ACHN (cell line): Measurements from ENCODE around the gene TUBB2A.
"Not testable (repeated sequence)": the region's sequence is repeated elsewhere in the genome, so short reads cannot be mapped to it uniquely, and the experiment has no call there.

ENCODE experiments used
- DNase-seq: peaks from one replicate; pipeline ENCODE4 v3.0.0-alpha.2; 2015
- in situ Hi-C: cut with HindIII; loops from 2 replicates; pipeline ENCODE4 v1.10.0; 2017; ENCODE audit warnings: low sequenced_read_pairs, low pct_ligation_motif_present, low pct_unique_long_range_greater_than_20kb

TUBB2A gene

GRCh38 chr6:3157131-3157933 is at the start of gene TUBB2A:
TSS of gene TUBB2A (minus strand) at chr6:3157544. CDS start at chr6:3157463, 81 bp downstream.
- in situ Hi-C loops: no loop called here
- DNase-seq: peak; percentile 76

DNA sequence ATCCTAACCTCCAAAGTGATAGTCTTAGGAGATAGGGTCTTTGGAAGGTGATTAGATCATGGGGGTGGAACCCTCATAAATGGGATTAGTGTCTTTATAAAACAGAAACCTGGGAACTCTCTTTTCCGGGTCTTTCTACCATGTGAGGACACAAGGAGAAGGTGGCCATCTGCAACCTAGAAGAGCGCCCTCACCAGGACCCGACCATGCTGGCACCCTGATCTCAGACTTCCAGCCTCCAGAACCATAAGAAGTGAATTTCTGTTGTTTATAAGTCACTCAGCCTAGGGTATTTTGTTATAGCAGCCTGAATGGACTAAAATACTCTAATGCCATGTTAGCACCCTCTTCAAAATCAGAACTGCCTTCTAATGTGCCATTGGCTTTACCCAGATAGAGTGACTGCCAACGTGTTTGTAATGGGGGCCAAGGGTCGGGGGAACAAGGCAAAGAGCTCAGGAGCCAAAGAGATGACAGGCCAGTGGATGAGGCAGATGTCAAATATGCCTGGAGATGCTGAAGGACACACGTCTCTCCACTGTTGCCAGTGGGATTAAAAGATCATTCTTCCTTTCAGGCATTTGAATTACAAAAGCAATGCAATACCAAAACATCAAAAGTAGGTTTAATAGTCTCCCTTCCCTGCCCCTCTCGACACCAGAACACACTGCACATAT is 49.1 kb upstream of the TUBB2A start:
- in situ Hi-C loops: no loop called here
- DNase-seq: no peak

DNA sequence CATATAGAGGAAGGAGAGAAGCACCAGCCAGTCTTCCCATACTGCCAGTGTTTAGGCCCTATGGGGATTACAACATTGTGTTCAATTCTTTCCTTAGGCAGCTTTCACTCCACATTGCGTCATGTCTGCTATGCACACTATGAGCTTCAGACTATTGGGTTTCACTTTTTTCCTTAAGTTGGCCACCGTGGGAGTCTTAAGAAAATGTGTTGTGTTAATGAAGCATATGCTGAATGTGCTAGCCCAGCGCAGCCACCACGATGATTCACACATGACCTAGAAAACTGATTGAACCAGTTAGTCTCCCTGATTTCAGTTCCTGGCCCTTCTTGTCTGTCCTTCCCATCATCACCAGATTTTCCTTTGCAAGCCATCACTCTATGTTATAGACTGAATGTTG is 48.6 kb upstream of the TUBB2A start:
- DNase-seq: no peak
- in situ Hi-C loops: no loop called here

GRCh38 chr6:3204921-3205320 is 47.6 kb upstream of the TUBB2A start:
- in situ Hi-C loops: no loop called here
- no peak for DNase-seq

DNA sequence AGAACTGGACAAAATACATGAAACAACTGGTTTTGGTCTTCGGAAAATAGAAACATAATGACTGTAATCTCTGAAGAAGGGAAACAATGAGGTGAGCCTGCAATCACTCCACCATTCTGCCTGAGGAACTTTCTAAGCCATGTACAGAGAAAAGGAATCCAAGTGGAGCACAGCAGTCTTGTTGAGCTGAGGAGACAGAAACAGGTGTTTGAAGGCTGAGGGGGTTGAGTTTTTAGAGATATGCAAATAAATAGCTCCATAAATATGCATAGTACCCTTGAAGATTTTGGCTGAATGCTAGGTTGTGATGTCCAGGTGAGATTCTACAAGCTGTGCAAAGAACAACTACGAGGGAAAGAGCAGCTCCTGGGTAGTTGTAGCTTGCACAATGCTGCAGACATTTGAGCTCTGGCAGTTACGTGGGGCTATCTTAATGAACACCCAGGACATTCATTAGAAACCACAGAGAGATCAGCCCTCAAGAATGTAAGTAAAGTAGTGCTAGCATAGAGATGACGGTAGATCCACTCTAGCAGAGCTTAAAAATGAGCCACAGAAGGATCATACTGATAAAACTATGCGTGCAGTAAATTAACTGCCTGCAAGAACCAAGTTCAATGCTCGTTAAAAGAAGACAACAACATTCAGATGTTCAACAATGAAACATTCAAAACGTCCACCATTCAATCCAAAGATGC is 45.8 kb upstream of the TUBB2A start:
- in situ Hi-C loops: no loop called here
- DNase-seq: no peak

GRCh38 chr6:3201388-3201787 is 44.0 kb upstream of the TUBB2A start:
- in situ Hi-C loops: no loop called here
- DNase-seq: no peak

GRCh38 chr6:3200682-3201081 is 43.3 kb upstream of the TUBB2A start:
- no peak for DNase-seq
- in situ Hi-C loops: no loop called here

DNA sequence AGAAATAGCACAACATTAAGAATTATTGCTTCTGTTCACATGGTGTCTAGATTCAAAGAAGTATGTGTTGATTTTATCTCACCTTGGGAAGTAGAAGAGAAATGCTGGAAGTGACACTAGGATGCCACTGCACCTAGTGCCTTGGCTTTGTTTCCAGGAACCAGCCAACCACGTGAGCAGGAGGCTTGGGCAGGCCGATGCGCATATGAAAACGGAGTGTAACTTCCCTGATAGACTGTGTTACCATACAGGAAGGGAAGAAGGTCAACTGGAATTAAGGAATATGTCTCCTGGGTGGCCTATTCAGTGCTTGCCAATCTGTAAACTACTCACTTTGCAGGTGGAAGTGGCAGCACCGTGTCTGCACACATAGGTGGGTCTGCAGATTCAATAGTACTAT is 42.0 kb upstream of the TUBB2A start:
- in situ Hi-C loops: no loop called here
- DNase-seq: no peak

DNA sequence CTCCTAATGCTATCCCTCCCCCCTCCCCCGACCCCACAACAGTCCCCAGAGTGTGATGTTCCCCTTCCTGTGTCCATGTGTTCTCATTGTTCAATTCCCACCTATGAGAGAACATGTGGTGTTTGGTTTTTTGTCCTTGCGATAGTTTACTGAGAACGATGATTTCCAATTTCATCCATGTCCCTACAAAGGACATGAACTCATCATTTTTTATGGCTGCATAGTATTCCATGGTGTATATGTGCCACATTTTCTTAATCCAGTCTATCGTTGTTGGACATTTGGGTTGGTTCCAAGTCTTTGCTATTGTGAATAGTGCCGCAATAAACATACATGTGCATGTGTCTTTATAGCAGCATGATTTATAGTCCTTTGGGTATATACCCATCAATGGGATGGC is 40.4 kb upstream of the TUBB2A start:
- DNase-seq, in situ Hi-C loops: not testable (repeated sequence)

DNA sequence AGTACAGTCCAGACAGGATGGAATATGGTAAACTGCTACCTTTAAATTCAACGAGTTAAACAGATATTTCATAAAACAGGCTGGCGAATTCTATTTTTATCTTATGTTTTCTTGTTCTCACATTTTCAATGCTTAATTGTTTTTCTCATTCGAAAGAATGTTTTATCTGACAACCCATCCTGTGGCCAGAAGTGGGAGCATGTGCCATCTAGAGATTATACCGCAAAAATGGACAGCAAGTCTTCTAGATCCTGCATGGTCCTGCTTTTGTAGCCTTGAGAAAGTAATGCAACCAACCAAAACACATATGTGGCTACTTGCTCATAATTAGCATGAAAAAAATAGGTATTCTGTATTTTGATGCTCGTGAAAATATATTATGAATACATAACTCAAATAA is 39.4 kb upstream of the TUBB2A start:
- no peak for DNase-seq
- in situ Hi-C loops: no loop called here

DNA sequence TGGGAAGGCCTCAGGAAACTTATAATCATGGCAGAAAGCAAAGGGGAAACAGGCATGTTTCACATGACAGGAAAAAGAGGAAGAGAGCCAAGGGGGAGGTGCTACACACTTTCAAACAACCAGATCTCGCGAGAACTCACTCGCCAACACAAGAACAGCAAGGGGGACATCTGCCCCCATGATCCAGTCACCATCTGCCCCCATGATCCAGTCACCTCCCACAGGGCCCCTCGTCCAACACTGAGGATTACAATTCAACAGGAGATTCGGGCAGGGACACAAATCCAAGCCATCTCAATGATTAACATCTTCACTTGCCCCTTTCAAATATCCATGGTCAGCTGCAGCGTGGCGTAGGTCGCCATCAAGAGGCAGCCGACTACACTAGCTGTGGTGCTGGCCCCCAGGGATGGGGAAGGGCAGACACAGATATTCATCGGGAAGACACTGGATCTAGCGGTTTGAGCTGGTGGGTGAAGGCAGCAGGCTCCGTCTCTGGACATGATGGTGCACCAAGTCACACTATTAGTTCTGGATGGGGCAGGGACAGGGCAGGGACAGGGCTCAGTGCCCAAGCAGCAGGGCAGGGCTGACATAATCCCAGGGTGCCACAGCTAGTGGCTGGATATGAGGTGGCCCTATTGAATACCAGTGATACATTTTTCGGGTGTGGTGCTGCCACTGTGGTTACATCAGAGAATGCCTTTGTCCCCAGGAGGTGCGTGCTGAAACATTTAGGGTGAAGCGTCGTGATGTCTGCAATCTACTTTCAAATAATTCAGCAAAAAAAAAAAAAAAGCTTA is 38.6 kb upstream of the TUBB2A start:
- in situ Hi-C loops: no loop called here
- peak; percentile 10 for DNase-seq

GRCh38 chr6:3195420-3195694 is 38.0 kb upstream of the TUBB2A start:
- in situ Hi-C loops: no loop called here
- no peak for DNase-seq

DNA sequence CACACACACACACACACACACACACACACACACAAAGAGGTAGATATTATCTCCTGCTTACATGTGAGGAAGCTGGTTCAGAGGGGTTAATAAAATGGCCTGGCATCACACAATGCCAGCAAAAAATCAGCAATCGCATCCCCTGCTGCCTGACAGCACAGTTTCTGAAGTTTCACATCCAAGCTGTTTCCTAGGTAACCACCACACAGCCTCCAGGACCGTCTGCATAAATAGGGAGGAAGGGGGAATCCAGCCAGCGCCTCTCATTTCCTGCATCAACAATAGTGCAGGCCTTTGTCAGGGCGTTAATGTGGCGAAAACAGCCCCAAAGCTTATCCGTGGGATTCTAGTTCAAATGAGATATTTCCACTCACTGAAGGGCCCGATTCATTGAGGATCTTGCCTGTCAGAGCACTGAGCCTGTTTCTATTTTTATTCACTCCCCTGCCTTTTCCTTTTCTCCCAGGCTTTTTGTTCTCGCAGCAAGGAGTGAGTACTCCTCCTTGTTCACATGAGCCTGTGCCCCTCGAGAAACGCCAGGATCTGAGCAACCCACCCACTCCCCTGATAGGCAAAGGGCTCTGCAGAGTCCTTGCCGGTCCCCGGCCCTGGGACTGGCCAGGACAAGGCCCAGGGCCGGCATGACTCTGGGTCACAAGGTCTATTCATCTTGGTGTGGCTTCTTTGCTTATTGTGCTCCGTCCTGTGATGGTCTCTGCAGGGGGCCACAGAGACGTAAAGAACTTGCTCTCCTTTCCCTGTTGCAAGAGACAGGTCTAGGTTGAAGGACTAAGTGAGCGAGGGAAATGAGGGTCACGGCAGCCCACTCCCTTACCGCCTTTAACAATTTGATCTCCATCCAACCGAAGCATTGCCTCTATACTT is 37.4 kb upstream of the TUBB2A start:
- in situ Hi-C loops: no loop called here
- DNase-seq: no peak

DNA sequence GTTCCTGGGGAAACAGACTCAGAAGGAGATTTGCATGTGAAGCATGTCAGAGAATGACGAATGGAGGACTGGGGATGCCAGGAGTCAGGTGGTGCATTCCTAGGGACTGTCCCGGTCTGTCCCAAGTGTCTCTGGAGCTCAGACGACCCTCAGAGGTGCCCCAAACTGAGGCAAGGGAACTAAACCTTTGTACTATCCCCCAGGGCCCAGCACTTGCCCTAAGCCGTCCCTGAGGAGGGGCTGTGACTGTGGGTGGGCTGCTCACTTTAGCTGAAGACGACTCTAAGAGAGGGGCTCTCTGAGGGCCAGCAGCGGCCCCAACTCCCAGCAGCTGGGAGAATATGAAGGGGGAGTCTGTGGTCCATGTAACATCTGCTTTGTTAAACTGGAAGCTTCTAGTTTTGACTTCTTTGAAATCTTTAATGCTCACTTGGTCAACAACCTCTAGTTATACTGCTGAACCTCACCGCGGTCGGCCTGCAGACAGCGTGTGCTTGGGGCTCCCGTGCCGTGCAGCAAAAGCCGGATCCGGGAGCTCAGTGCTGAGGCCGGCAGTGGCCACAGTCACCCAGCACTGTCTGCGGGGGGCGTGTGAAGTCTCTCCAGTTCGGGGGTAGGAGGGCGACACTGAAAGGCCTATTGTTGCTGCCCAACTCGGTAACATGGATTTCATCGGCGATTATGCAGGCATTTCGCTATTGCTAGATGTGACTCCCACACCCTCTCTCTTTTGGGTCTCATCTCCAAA is 35.9 kb upstream of the TUBB2A start:
- no peak for DNase-seq
- in situ Hi-C loops: no loop called here

DNA sequence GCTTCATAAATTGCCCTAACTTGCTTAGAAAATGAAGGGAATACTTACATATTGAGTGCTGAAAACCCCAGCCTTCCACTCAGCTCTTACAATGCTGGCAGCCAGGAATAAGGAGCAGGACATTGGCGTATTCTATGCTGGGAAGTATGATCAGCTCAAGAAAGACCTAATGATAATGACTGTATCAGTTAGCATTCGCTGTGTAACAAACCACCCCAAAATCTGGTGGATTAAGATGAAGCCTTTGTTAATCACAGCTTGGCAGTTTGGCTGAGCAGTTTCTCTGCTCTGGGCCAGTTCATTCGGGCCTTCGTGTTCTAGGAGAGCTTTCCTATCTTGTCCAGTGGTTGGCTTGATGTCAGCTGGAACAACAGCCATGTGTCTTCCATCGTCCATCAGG is 33.4 kb upstream of the TUBB2A start:
- no peak for DNase-seq
- in situ Hi-C loops: no loop called here

- in situ Hi-C loops: no loop called here
- no peak for DNase-seq
These were observed 32.7 kb upstream of the TUBB2A start for GRCh38 chr6:3190056-3190455.

GRCh38 chr6:3189192-3189591 is 31.8 kb upstream of the TUBB2A start:
- DNase-seq: not testable (repeated sequence)

More at GRCh38 chr6:3189192-3189591, 31.8 kb upstream of the TUBB2A start:
- in situ Hi-C loops: not testable (repeated sequence)
